PC-9 (cell line): ENCODE results near the gene PLK1. TPM values are rescaled to one million over a fixed set of nuclear protein-coding genes. Genes with fewer than 3 reads are reported as not detected.
A peak's percentile ranks its signal among the peaks of the same experiment; 100 is the strongest.

ENCODE experiments used
- BruUV-seq: library from RNA; stranded (reverse); fragments of 400-500 nt; replicated peaks from 2 replicates; lab custom pipeline; 2021; lab: Mats Ljungman, UMichigan
- CTCF ChIA-PET: fragments of 300-600 bp; sonication (Branson Sonifier 250); formaldehyde crosslinking; loops from one replicate; lab custom pipeline; 2022; ENCODE audit warnings: antibody characterized with exemption; lab: Charles Lee
- POLR2A ChIA-PET: fragments of 300-600 bp; sonication (Branson Sonifier 250); formaldehyde crosslinking; loops from one replicate; lab custom pipeline; 2022; ENCODE audit warnings: antibody characterized with exemption; ENCODE audit not compliant: unreplicated experiment; lab: Charles Lee
- DNase-seq, 2 experiments: peaks; one replicate each; pipeline versions ENCODE4 v3.0.0 to v3.0.0-alpha.2; 2015 to 2022; ENCODE audit warnings: mixed read lengths in 1 of 2
- H2AFZ ChIP-seq: fragments of 200-600 bp; sonication (generic); 2 replicates; pipeline ENCODE4 v1.8.1; 2017; ENCODE audit warnings: antibody characterized with exemption
- H3F3A ChIP-seq: fragments of 200-600 bp; sonication (generic); 2 replicates; pipeline ENCODE4 v1.8.1; 2017; ENCODE audit warnings: antibody characterized with exemption, mild to moderate bottlenecking, low read depth; ENCODE audit not compliant: insufficient read depth
- H3K27ac ChIP-seq: fragments of 200-600 bp; sonication (generic); 2 replicates; pipeline ENCODE4 v1.6.1; 2016; ENCODE audit warnings: mixed run types
- H3K27me3 ChIP-seq: fragments of 200-600 bp; sonication (generic); 2 replicates; pipeline ENCODE4 v1.6.1; 2016; ENCODE audit warnings: low read depth, mixed run types; ENCODE audit not compliant: insufficient read depth
- H3K36me3 ChIP-seq: fragments of 200-600 bp; sonication (generic); 2 replicates; pipeline ENCODE4 v1.6.1; 2016; ENCODE audit warnings: low read depth, mixed run types
- H3K4me1 ChIP-seq: fragments of 200-600 bp; sonication (generic); replicated peaks from 2 replicates; pipeline ENCODE4 v1.6.1; 2016; ENCODE audit warnings: mixed run types; ENCODE audit not compliant: insufficient read depth
- H3K4me2 ChIP-seq: fragments of 200-600 bp; sonication (generic); 2 replicates; pipeline ENCODE4 v1.6.1; 2017; ENCODE audit warnings: mixed run types
- H3K4me3 ChIP-seq: fragments of 200-600 bp; sonication (generic); 2 replicates; pipeline ENCODE4 v1.6.1; 2016; ENCODE audit warnings: mixed run types
- H3K79me2 ChIP-seq: fragments of 200-600 bp; sonication (generic); 2 replicates; pipeline ENCODE4 v1.6.1; 2017; ENCODE audit warnings: low read depth, mixed run types
- H3K9me2 ChIP-seq: fragments of 200-600 bp; sonication (generic); 2 replicates; pipeline ENCODE4 v1.8.1; 2017; ENCODE audit warnings: mild to moderate bottlenecking; ENCODE audit not compliant: insufficient read depth
- H3K9me3 ChIP-seq: fragments of 200-600 bp; sonication (generic); 2 replicates; pipeline ENCODE4 v1.8.1; 2016; ENCODE audit warnings: low read depth; ENCODE audit not compliant: insufficient read depth
- H4K20me1 ChIP-seq: fragments of 200-600 bp; sonication (generic); 2 replicates; pipeline ENCODE4 v1.8.1; 2017; ENCODE audit not compliant: insufficient read depth
- EZH2 ChIP-seq: fragments of 200-600 bp; sonication (generic); IDR thresholded peaks from 2 replicates; pipeline ENCODE4 v1.8.0; 2017; ENCODE audit warnings: antibody characterized with exemption, low read depth
- intact Hi-C: fragments of 100-400 bp; cut with micrococcal nuclease; formaldehyde crosslinking; loops from one replicate; pipeline ENCODE4 v1.10.0; 2022; ENCODE audit not compliant: unreplicated experiment
- total RNA-seq: library from RNA; stranded (reverse); gene quantifications from 2 replicates; pipeline ENCODE4 v1.2.3, GENCODE V29; 2021
- TF ChIP-seq, protein P1 (sequence below): fragments of 200-600 bp; sonication (generic); conservative IDR thresholded peaks from 2 replicates; pipeline ENCODE4 v1.6.1; 2017; ENCODE audit warnings: mixed run types, antibody characterized with exemption, mild to moderate bottlenecking, moderate library complexity

The PLK1 gene
- total RNA-seq, 1 experiment from 2014 or later, result 169 TPM

DNA sequence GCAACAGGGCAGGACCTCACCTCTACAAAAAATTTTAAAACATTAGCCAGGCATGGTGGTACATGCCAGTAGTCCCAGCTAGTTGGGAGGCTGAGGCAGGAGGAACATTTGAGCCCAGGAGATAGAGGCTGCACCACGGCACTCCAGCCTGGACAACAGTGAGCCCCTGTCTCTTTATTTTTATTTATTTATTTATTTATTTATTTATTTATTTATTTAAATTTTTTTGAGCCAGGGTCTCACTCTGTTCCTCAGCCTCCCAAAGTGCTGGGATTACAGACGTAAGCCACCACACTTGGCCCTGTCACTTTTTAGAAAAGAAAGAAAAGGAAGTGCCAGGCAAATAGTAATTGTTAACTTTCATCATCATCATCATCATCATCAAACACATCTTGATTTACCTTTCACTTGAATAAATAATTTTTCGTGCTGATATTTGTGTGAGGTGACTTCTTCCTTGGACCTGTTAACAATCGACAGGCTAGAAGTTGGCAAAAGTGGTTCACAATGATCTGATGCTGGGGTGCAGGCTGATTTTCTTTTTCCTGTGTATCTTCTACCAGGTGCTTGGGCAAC is 44.1 kb upstream of the PLK1 start:
- no peak overlapping the region for H2AFZ ChIP-seq
- H3K9me3 ChIP-seq, result no peaks in the 10 kb centered on the region
- H3K4me2 ChIP-seq, result no peak overlapping the region
- H3K4me1 ChIP-seq, result no peaks in the 10 kb centered on the region
- ChIA-PET POLR2A (interaction anchor here (0.6 to 0.7 kb wide), 2 partner anchors 45 to 1035 kb away, joined by 4 to 5 read pairs; no protein-coding TSS in a partner anchor), CTCF (no interaction called here)
- H3K79me2 ChIP-seq, result peaks cover 10% of the 10 kb centered on the region
- TF ChIP-seq, protein P1, sequence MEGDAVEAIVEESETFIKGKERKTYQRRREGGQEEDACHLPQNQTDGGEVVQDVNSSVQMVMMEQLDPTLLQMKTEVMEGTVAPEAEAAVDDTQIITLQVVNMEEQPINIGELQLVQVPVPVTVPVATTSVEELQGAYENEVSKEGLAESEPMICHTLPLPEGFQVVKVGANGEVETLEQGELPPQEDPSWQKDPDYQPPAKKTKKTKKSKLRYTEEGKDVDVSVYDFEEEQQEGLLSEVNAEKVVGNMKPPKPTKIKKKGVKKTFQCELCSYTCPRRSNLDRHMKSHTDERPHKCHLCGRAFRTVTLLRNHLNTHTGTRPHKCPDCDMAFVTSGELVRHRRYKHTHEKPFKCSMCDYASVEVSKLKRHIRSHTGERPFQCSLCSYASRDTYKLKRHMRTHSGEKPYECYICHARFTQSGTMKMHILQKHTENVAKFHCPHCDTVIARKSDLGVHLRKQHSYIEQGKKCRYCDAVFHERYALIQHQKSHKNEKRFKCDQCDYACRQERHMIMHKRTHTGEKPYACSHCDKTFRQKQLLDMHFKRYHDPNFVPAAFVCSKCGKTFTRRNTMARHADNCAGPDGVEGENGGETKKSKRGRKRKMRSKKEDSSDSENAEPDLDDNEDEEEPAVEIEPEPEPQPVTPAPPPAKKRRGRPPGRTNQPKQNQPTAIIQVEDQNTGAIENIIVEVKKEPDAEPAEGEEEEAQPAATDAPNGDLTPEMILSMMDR, result no peak
- no peak for TF ChIP-seq EZH2
- peaks cover 8% of the 10 kb centered on the region for H3F3A ChIP-seq
- intact Hi-C loops, result no loop called here
- H3K27me3 ChIP-seq, result no peaks in the 10 kb centered on the region
- H3K27ac ChIP-seq, result no peak overlapping the region
- H4K20me1 ChIP-seq, result no peaks in the 10 kb centered on the region
- H3K9me2 ChIP-seq, result no peaks in the 10 kb centered on the region
- H3K36me3 ChIP-seq, result peaks cover 29% of the 10 kb centered on the region
- H3K4me3 ChIP-seq, result no peak overlapping the region
- no peak for DNase-seq
- no TSS peak for BruUV-seq

DNA sequence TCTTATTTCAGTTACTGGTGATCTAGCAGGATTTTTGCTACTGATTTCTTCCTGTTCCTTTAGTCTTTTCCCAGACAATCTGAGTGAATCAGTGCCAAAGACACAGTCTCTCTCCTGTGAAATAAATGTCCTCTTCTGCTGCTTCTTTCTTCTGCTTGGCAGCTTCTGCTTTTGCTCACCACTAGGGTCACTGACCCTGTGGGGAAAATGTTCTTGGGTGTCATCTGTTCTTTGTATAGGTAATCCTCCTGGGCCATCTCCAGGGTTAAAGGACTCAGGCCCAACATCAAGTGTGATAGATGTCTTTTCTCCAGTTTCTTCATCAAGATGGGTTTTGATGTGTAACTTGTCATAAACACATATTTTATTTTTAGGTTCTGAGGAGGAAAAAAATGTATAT is 42.7 kb upstream of the PLK1 start:
- DNase-seq, result no peak
- Histone ChIP-seq H3K27ac (no peak overlapping the region), H2AFZ (no peak overlapping the region), H3K9me2 (no peaks in the 10 kb centered on the region), H3K36me3 (peaks cover 29% of the 10 kb centered on the region), H3K4me1 (peaks cover 5% of the 10 kb centered on the region; the same call in 1 of the 2 replicates), H3K9me3 (no peaks in the 10 kb centered on the region), H3K4me2 (no peak overlapping the region), H4K20me1 (no peaks in the 10 kb centered on the region), H3F3A (peaks cover 8% of the 10 kb centered on the region), H3K79me2 (peaks cover 24% of the 10 kb centered on the region), H3K27me3 (no peaks in the 10 kb centered on the region), H3K4me3 (no peak overlapping the region)
- no peak for TF ChIP-seq EZH2
- TF ChIP-seq, protein P1, result no peak
- CTCF ChIA-PET, result no interaction called here
- BruUV-seq, result no TSS peak
- POLR2A ChIA-PET, result no interaction called here
- intact Hi-C loops, result no loop called here

DNA sequence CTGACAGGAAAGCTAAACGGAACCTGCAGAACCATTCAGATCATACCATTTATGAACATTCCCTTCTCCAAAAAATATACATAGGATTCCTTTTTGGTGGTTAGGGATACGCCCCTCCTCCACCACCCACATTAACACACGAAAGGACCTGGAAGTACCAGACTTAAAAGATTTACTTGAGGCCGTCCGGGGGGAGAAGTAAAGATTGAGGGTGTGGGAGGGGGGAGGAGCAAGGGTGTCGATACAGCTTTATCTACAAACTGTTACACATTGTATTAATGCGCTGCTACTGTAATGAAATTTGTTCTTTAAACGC is 38.1 kb upstream of the PLK1 start:
- Histone ChIP-seq H3K36me3 (peaks cover 23% of the 10 kb centered on the region), H3K9me2 (no peaks in the 10 kb centered on the region), H4K20me1 (no peaks in the 10 kb centered on the region), H3K4me1 (peaks cover 14% of the 10 kb centered on the region), H3K4me2 (peak overlapping the region; percentile 96), H3K27ac (peak overlapping the region; percentile 38; the same call in 1 of the 2 replicates), H3K79me2 (peaks cover 55% of the 10 kb centered on the region), H3K4me3 (peak overlapping the region; percentile 87), H3K9me3 (no peaks in the 10 kb centered on the region), H3F3A (peaks cover 5% of the 10 kb centered on the region; the same call in 1 of the 2 replicates), H3K27me3 (no peaks in the 10 kb centered on the region), H2AFZ (peak overlapping the region; percentile 97)
- CTCF ChIA-PET, result interaction anchor here (0.5 kb wide), 1 partner anchor 222 kb away, joined by 4 read pairs; no protein-coding TSS in a partner anchor
- intact Hi-C loops, result loop anchor here (5.0 kb wide), 1 partner anchor 43 kb away; the partner anchor contains the start of gene NDUFAB1
- no peak for DNase-seq
- POLR2A ChIA-PET, result no interaction called here
- TF ChIP-seq, protein P1, result no peak
- BruUV-seq, result no TSS peak
